GM15510 (cell line): ENCODE results near the gene GAREM2.

Experiments
- POLR2A ChIP-seq: IDR thresholded peaks from 3 replicates; pipeline ENCODE4 v1.6.1; 2011; ENCODE audit warnings: borderline replicate concordance; ENCODE audit not compliant: insufficient read length; ENCODE audit errors: extremely low read depth

GAREM2 gene

GRCh38 chr2:26164641-26165211 is 8.2 kb upstream of the GAREM2 start:
- TF ChIP-seq POLR2A = no peak

- TF ChIP-seq POLR2A = no peak
Observed at GRCh38 chr2:26165403-26165802, 7.5 kb upstream of the GAREM2 start.

- TF ChIP-seq POLR2A = no peak
Observed at GRCh38 chr2:26168785-26169184, 4.1 kb upstream of the GAREM2 start.

- no peak for TF ChIP-seq POLR2A
Observed at GRCh38 chr2:26169226-26169625, 3.7 kb upstream of the GAREM2 start.

- TF ChIP-seq POLR2A = no peak
Observed at GRCh38 chr2:26169681-26170414, 3.0 kb upstream of the GAREM2 start.

- no peak for TF ChIP-seq POLR2A
Observed at GRCh38 chr2:26170795-26171194, 2.1 kb upstream of the GAREM2 start.

GRCh38 chr2:26172189-26172870 is 558 bp upstream of the GAREM2 start:
- TF ChIP-seq POLR2A = no peak

GRCh38 chr2:26173776-26174482 is 1.0 kb downstream of the GAREM2 start:
- no peak for TF ChIP-seq POLR2A

GRCh38 chr2:26174691-26175465 is 2.0 kb downstream of the GAREM2 start:
- no peak for TF ChIP-seq POLR2A

GRCh38 chr2:26175466-26176278 is 2.8 kb downstream of the GAREM2 start:
- TF ChIP-seq POLR2A = no peak

GRCh38 chr2:26176279-26176615 is 3.4 kb downstream of the GAREM2 start:
- TF ChIP-seq POLR2A = no peak

GRCh38 chr2:26177122-26177521 is 4.2 kb downstream of the GAREM2 start:
- TF ChIP-seq POLR2A = no peak

- TF ChIP-seq POLR2A = no peak
Observed at GRCh38 chr2:26178246-26178645, 5.4 kb downstream of the GAREM2 start.
